Ishikawa (cell line): ENCODE measurements around the gene GSTP1.

ENCODE experiments used
- CEBPB ChIP-seq: IDR thresholded peaks from 2 replicates; pipeline ENCODE4 v1.6.1; 2012
- CREB1 ChIP-seq: IDR thresholded peaks from 2 replicates; pipeline ENCODE4 v1.6.1; 2012; ENCODE audit warnings: low read depth
- EGR1 ChIP-seq: IDR thresholded peaks from 2 replicates; pipeline ENCODE4 v1.6.1; 2012
- EP300 ChIP-seq: IDR thresholded peaks from 2 replicates; pipeline ENCODE4 v1.6.1; 2012; ENCODE audit warnings: borderline replicate concordance
- FOXM1 ChIP-seq: IDR thresholded peaks from 2 replicates; pipeline ENCODE4 v1.6.1; 2012; ENCODE audit warnings: low read depth, borderline replicate concordance
- NFIC ChIP-seq: IDR thresholded peaks from 2 replicates; pipeline ENCODE4 v1.6.1; 2012
- RAD21 ChIP-seq: IDR thresholded peaks from 2 replicates; pipeline ENCODE4 v1.6.1; 2012; ENCODE audit warnings: low read depth
- TAF1 ChIP-seq: IDR thresholded peaks from 2 replicates; pipeline ENCODE4 v1.6.1; 2012; ENCODE audit warnings: low read depth, mild to moderate bottlenecking
- TCF12 ChIP-seq: IDR thresholded peaks from 2 replicates; pipeline ENCODE4 v1.6.1; 2012; ENCODE audit warnings: low read depth
- TEAD4 ChIP-seq: IDR thresholded peaks from 2 replicates; pipeline ENCODE4 v1.6.1; 2012
- YY1 ChIP-seq: IDR thresholded peaks from 2 replicates; pipeline ENCODE4 v1.6.1; 2012; ENCODE audit warnings: low read depth
- ZBTB7A ChIP-seq: IDR thresholded peaks from 2 replicates; pipeline ENCODE4 v1.6.1; 2012; ENCODE audit warnings: low read depth
- TF ChIP-seq, protein P1 (sequence below): IDR thresholded peaks from 2 replicates; pipeline ENCODE4 v1.6.1; 2012
- TF ChIP-seq, protein P2 (sequence below): IDR thresholded peaks from 2 replicates; pipeline ENCODE4 v1.6.1; 2012; ENCODE audit warnings: low read depth, mild to moderate bottlenecking
- TF ChIP-seq, protein P3 (sequence below): IDR thresholded peaks from 2 replicates; pipeline ENCODE4 v1.6.1; 2012

Gene GSTP1

DNA sequence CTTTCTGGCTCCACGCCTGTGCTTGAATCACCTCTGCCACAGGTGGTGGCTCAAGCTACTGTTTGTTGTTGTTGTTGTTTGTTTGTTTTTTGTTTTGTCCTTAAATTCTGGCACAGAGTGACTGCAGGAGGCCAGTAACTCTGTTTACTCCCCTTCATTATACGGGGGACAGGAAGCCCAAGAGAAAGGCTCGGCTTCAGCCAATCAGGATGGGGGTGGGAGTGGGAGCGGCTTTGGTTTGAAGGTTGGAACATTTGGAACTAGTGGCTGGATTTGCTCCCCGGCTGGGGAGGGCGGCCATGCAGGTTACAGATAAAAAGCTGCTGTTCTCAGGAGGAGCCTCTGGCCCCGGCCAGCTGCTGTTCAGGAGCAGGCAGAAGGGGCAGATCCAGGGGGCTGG, 40.6 kb upstream of the GSTP1 start:
- no peak for TF ChIP-seq TAF1
- TF ChIP-seq NFIC: no peak
- TF ChIP-seq EP300: no peak
- no peak for TF ChIP-seq ZBTB7A
- no peak for TF ChIP-seq RAD21
- no peak for TF ChIP-seq CEBPB
- TF ChIP-seq FOXM1: no peak
- TF ChIP-seq TEAD4: no peak

DNA sequence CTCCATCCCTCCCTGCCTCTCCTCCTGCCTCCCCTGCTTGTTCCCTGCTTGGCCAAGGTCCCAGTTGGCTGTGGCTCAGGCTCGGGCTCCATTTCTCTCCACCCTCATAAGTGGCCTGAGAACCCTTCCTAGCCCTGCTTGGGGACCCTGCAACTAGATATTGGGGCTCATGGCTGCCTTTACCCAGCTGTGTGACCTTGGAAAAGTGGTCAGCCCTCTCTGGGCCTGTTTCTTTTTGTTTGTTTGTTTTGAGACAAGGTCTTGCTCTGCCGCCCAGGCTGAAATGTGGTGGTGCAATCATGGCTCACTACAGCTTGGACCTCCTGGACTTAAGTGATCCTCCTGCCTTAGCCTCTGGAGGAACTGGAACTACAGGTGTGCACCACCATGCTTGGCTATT, 40.0 kb upstream of the GSTP1 start:
- TF ChIP-seq, protein P1, sequence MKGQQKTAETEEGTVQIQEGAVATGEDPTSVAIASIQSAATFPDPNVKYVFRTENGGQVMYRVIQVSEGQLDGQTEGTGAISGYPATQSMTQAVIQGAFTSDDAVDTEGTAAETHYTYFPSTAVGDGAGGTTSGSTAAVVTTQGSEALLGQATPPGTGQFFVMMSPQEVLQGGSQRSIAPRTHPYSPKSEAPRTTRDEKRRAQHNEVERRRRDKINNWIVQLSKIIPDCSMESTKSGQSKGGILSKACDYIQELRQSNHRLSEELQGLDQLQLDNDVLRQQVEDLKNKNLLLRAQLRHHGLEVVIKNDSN: no peak
- TF ChIP-seq RAD21 (no peak), EGR1 (no peak), TEAD4 (no peak), EP300 (no peak)
- TF ChIP-seq, protein P2, sequence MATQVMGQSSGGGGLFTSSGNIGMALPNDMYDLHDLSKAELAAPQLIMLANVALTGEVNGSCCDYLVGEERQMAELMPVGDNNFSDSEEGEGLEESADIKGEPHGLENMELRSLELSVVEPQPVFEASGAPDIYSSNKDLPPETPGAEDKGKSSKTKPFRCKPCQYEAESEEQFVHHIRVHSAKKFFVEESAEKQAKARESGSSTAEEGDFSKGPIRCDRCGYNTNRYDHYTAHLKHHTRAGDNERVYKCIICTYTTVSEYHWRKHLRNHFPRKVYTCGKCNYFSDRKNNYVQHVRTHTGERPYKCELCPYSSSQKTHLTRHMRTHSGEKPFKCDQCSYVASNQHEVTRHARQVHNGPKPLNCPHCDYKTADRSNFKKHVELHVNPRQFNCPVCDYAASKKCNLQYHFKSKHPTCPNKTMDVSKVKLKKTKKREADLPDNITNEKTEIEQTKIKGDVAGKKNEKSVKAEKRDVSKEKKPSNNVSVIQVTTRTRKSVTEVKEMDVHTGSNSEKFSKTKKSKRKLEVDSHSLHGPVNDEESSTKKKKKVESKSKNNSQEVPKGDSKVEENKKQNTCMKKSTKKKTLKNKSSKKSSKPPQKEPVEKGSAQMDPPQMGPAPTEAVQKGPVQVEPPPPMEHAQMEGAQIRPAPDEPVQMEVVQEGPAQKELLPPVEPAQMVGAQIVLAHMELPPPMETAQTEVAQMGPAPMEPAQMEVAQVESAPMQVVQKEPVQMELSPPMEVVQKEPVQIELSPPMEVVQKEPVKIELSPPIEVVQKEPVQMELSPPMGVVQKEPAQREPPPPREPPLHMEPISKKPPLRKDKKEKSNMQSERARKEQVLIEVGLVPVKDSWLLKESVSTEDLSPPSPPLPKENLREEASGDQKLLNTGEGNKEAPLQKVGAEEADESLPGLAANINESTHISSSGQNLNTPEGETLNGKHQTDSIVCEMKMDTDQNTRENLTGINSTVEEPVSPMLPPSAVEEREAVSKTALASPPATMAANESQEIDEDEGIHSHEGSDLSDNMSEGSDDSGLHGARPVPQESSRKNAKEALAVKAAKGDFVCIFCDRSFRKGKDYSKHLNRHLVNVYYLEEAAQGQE: no peak

DNA sequence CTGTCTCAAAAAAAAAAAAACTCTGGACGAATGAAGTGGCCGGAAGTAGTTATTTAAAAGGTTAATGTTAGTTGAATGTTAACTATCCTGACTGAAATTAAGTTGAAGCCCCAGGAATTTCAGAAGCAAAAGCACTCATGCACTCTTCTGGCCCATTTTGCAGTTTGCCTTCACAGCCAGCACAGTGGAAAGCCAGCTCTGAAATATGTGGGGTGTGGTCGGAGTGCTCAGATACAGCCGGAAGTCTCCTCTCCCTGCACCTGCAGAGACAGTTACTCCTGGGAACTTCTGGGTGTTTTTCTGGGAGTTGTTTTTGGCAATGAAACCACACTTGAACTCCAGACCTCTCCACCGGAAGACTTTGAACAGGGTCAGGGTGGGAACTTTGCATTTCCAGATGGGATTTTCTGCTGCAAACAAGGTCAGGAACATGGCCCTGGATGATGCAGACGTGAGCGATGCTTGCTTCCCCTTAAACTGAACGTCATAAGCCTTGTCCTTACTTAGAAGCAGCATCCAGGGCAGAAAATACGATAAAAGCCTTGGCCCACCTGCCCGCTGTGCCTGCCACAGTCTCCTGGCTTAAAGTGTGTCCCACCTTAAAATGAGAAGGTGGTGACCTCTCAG, 38.9 kb upstream of the GSTP1 start:
- TF ChIP-seq TCF12 (no peak), YY1 (no peak), NFIC (no peak; the same call in 1 of the 2 replicates)

DNA sequence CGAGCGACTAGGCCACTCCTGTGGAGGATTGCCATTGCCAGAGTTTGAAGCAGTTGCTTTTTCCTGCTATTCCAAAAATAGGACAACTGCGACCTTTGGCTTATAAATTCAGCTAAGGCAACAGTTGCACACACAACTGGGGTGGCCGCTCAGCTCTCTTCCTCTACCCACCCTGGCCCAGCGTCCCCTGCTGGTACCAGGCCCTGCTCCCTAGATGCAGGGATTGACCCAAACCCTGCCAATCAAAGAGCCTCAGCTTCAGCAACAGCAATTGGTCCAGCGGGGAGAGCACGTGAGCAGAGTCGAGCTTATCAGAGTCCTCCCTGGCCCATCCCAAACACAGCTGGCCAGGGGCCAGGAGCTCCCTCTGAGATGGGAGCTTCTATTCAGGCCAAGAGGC, 38.3 kb upstream of the GSTP1 start:
- TF ChIP-seq RAD21: no peak
- TF ChIP-seq FOXM1: no peak
- no peak for TF ChIP-seq NFIC
- TF ChIP-seq, protein P1: no peak
- TF ChIP-seq, protein P2: no peak
- no peak for TF ChIP-seq EP300
- no peak for TF ChIP-seq ZBTB7A
- TF ChIP-seq EGR1: no peak
- TF ChIP-seq, protein P3, sequence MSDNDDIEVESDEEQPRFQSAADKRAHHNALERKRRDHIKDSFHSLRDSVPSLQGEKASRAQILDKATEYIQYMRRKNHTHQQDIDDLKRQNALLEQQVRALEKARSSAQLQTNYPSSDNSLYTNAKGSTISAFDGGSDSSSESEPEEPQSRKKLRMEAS: no peak
- no peak for TF ChIP-seq TAF1
- TF ChIP-seq TCF12: no peak
- no peak for TF ChIP-seq CREB1
- TF ChIP-seq CEBPB: no peak
- TF ChIP-seq YY1: no peak
- no peak for TF ChIP-seq TEAD4

DNA sequence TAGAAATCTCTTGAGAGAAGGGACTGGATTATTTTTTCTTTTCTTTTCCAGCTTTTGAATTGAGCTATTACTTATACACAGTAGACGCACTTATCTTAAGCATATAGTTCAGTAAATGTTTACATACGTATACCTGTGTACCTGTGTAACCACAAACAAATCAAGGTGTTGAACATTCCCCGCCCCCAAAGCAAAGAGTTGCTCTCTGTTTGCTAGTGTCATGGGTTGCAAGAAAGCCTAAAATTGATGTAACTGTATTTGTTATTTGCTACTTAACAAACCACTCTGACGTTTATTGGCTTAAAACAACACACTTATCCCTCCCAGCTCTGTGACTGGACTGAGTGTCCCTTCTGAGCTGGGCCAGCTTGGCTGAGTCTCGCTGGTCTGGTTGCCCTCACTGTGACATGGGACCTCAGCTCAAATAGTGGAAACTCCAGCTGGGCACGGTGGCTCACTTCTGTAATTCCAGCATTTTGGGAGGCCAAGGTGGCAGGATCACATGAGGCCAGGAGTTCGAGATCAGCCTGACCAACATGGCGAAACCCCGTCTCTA, 35.0 kb upstream of the GSTP1 start:
- TF ChIP-seq FOXM1 (no peak), NFIC (no peak), TEAD4 (no peak), CREB1 (no peak), EGR1 (no peak), TCF12 (no peak), TAF1 (no peak), CEBPB (no peak), EP300 (no peak), RAD21 (no peak), ZBTB7A (no peak), YY1 (no peak)
- TF ChIP-seq, protein P2: no peak
- TF ChIP-seq, protein P1: no peak
- TF ChIP-seq, protein P3: no peak
